SU-DHL-6 (cell line): ENCODE results near the gene CCDC186.

Source experiments
- CTCF ChIP-seq: fragments of 200-600 bp; sonication (generic); IDR thresholded peaks from one replicate; pipeline ENCODE4 v1.5.1; 2017; ENCODE audit warnings: antibody characterized with exemption, mild to moderate bottlenecking, low read length, moderate library complexity; ENCODE audit not compliant: insufficient read depth, poor library complexity, severe bottlenecking
- EZH2phosphoT487 ChIP-seq: fragments of 200-600 bp; sonication (generic), shearing (Covaris generic); conservative IDR thresholded peaks from 2 replicates; pipeline ENCODE4 v1.6.1; 2018; ENCODE audit warnings: mild to moderate bottlenecking, antibody characterized with exemption, low read length, moderate library complexity, mixed read lengths

DNA sequence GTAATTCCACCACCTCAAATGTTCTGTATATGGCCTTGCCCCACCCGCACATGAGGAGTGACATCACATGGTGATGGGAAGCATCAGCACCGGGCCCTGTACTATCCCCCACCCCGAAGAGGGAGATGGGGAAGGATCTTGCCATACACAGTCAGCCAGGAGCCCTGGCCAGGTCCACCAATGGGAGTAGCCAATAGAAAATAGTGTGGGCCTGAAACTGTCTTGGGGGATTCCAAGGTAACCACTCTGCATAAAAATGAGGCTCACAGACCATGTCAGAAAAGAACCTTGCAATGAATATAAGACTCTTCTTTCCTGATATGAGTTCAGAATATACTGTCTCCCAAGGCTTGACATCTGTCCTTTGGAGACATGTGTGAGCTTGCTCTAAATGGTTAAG is 79.2 kb downstream of the CCDC186 start:
- TF ChIP-seq CTCF (no peak), EZH2phosphoT487 (no peak)
